Smooth muscle cell (in vitro differentiated cells): ENCODE measurements around the gene ARSK. TPM values are rescaled to one million over a fixed set of nuclear protein-coding genes. Genes with fewer than 3 reads are reported as not detected.

Source experiments
- DNase-seq: peaks from one replicate; lab custom pipeline; 2025; ENCODE audit not compliant: unreplicated experiment; lab: John Stamatoyannopoulos, UW
- H2AFZ ChIP-seq: fragments of 200-600 bp; sonication (generic); 2 replicates; pipeline ENCODE4 v1.6.0; 2016; ENCODE audit warnings: antibody characterized with exemption, low read depth, mild to moderate bottlenecking
- H3F3A ChIP-seq: fragments of 200-600 bp; sonication (generic); 2 replicates; pipeline ENCODE4 v1.6.0; 2017; ENCODE audit warnings: antibody characterized with exemption, low read depth
- H3K27ac ChIP-seq: fragments of 200-600 bp; sonication (generic); 2 replicates; pipeline ENCODE4 v1.5.1; 2016; ENCODE audit warnings: low read depth, mild to moderate bottlenecking
- H3K27me3 ChIP-seq: fragments of 200-600 bp; sonication (generic); 2 replicates; pipeline ENCODE4 v1.6.1; 2016; ENCODE audit warnings: low read depth, mild to moderate bottlenecking
- H3K36me3 ChIP-seq: fragments of 200-600 bp; sonication (generic); 2 replicates; pipeline ENCODE4 v1.5.1; 2016; ENCODE audit warnings: low read depth
- H3K4me1 ChIP-seq: fragments of 200-600 bp; sonication (generic); 2 replicates; pipeline ENCODE4 v1.5.1; 2016; ENCODE audit warnings: low read depth
- H3K4me2 ChIP-seq: fragments of 200-600 bp; sonication (generic); 2 replicates; pipeline ENCODE4 v1.6.0; 2016; ENCODE audit warnings: mild to moderate bottlenecking
- H3K4me3 ChIP-seq: fragments of 200-600 bp; sonication (generic); 2 replicates; pipeline ENCODE4 v1.5.1; 2016; ENCODE audit warnings: mild to moderate bottlenecking
- H3K79me2 ChIP-seq: fragments of 200-600 bp; sonication (generic); 2 replicates; pipeline ENCODE4 v1.6.0; 2016; ENCODE audit warnings: low read depth, mild to moderate bottlenecking
- H3K9ac ChIP-seq: fragments of 200-600 bp; sonication (generic); 2 replicates; pipeline ENCODE4 v1.6.0; 2016; ENCODE audit warnings: low read depth
- H3K9me3 ChIP-seq: fragments of 200-600 bp; sonication (generic); replicated peaks from 2 replicates; pipeline ENCODE4 v1.5.1; 2016; ENCODE audit warnings: low read depth
- H4K20me1 ChIP-seq: fragments of 200-600 bp; sonication (generic); 2 replicates; pipeline ENCODE4 v1.6.0; 2016; ENCODE audit warnings: low read depth
- CTCF ChIP-seq: fragments of 200-600 bp; sonication (generic); IDR thresholded peaks from 2 replicates; pipeline ENCODE4 v1.5.1; 2017; ENCODE audit warnings: borderline replicate concordance, mild to moderate bottlenecking, antibody characterized with exemption; ENCODE audit not compliant: insufficient read depth, poor library complexity, severe bottlenecking
- WGBS: methylation state at CpG from one replicate; pipeline ENCODE4 v1.1.7; 2016; ENCODE audit warnings: low lambda C conversion rate; 5-methylcytosine and 5-hydroxymethylcytosine counted together
- polyA plus RNA-seq: library from polyadenylated mRNA; unstranded; fragments of >200 nt; fragmentation: Nextera tagmentation; extraction: Ambion mirVana; gene quantifications from 2 replicates; pipeline ENCODE4 v1.2.1, GENCODE V29; 2016
- total RNA-seq: library from RNA; depleted of rRNA; stranded (reverse); fragments of >200 nt; gene quantifications from 2 replicates; pipeline ENCODE4 v1.2.3, GENCODE V29; 2014

ARSK gene
- total and polyA plus RNA-seq, 2 experiments from 2014 or later, result 12.1 to 18.8 TPM

DNA sequence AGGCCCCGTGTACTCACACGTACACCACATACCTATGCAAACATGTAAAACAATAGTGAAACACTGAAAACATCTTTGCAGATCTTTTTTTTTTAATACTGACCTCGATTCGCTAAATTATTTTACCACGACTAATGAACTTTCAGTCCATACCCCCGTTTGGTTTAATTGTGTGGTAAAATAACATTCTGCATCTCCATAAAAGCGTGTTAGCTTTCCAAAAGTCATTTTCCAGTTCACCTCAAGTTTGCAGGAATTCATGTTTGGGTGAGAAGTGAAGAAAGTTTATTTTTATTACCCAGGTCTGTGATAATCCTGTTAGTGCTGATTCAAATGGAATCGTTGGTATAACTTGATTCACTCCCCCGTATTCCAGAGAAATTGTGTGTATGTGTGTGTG lies 652 bp downstream of the ARSK start:
- 2% methylated on average over 9 of the region's 9 CpGs for WGBS
- Histone ChIP-seq H2AFZ (peak overlapping the region; percentile 92), H3K9ac (peak overlapping the region; percentile 57), H3K9me3 (no peaks in the 10 kb centered on the region), H3F3A (peaks cover 4% of the 10 kb centered on the region), H3K4me3 (peak overlapping the region; percentile 90), H4K20me1 (peaks cover 16% of the 10 kb centered on the region), H3K4me1 (peaks cover 13% of the 10 kb centered on the region), H3K36me3 (no peaks in the 10 kb centered on the region), H3K79me2 (peaks cover 67% of the 10 kb centered on the region), H3K4me2 (peak overlapping the region; percentile 93), H3K27ac (peak overlapping the region; percentile 80), H3K27me3 (no peaks in the 10 kb centered on the region)
- no peak for TF ChIP-seq CTCF
- no peak for DNase-seq

DNA sequence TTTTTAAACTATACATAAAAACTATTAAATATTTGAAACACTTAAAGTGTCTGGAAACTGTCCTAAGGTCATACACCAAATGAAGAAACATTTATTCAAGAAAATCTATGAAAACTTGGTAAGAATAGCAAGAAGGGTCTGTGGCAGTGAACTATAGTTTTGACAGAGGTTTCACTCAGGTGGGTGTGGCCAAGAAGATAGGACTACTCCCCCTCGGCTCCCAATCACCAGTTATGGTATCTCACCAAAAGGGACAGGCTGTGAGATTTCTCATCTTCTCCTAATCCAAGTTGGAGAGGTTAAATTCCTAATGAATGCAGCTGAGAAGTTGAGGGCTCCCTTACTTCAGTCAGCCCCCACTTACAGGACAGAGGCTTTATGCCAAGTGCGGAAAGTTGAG lies 2.9 kb downstream of the ARSK start:
- Histone ChIP-seq H3K4me3 (no peak overlapping the region), H4K20me1 (no peaks in the 10 kb centered on the region), H2AFZ (no peak overlapping the region), H3K9ac (no peak overlapping the region), H3K4me2 (no peak overlapping the region), H3K9me3 (no peaks in the 10 kb centered on the region), H3F3A (peaks cover 4% of the 10 kb centered on the region), H3K27me3 (no peaks in the 10 kb centered on the region), H3K36me3 (no peaks in the 10 kb centered on the region), H3K4me1 (peaks cover 13% of the 10 kb centered on the region), H3K27ac (no peak overlapping the region), H3K79me2 (peaks cover 44% of the 10 kb centered on the region)
- no peak for TF ChIP-seq CTCF
- no peak for DNase-seq
- 93% methylated on average over 2 of the region's 2 CpGs for WGBS

DNA sequence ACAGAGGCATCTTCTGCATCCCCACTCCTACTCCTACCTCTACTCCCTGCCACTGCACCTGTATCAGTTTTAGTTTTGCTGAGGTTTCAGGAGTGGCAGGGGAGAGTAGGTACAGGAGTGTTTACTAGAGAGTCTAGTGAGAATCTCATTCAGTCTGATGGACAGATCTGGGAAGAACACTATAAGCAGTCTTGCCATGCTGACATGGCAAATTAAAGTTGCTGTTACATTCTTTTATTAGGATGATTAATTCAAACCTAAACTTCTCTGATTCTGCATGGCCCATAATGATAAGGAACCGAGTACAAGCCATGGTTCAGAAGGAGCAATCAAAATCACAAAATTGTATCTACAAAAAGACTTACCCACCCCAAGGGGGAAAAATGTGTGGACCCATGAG lies 7.4 kb downstream of the ARSK start:
- Histone ChIP-seq H4K20me1 (no peaks in the 10 kb centered on the region), H3K9ac (no peak overlapping the region), H3K79me2 (peaks cover 13% of the 10 kb centered on the region), H3K4me2 (no peak overlapping the region), H2AFZ (no peak overlapping the region), H3K27ac (no peak overlapping the region), H3K4me3 (no peak overlapping the region), H3K9me3 (no peaks in the 10 kb centered on the region), H3K27me3 (no peaks in the 10 kb centered on the region), H3F3A (no peaks in the 10 kb centered on the region), H3K36me3 (no peaks in the 10 kb centered on the region), H3K4me1 (no peaks in the 10 kb centered on the region)
- WGBS, result 90% methylated on average over 1 of the region's 1 CpG
- no peak for DNase-seq
- no peak for TF ChIP-seq CTCF

DNA sequence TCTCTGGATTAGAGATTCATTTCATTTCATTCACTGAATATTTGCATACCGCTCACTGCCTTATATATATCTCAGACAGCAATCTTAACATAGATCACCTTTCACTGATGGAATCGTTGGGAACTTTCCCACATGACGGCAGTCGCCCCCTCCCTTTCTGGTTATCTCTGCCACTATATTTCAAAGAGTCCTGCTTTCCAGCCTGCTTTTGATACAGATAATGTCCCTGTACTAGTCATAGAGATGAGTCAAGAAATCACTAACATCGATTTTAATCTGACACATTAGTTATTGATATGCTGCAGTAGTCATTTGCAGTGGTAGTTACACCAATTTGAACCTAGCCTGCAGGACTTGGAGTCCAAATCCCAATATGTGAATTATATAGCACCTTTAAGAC lies 8.5 kb downstream of the ARSK start:
- Histone ChIP-seq H3K9me3 (no peaks in the 10 kb centered on the region), H3K9ac (no peak overlapping the region), H3K4me3 (no peak overlapping the region), H3K4me2 (no peak overlapping the region), H4K20me1 (no peaks in the 10 kb centered on the region), H3K27me3 (no peaks in the 10 kb centered on the region), H2AFZ (no peak overlapping the region), H3K36me3 (no peaks in the 10 kb centered on the region), H3K79me2 (peaks cover 7% of the 10 kb centered on the region), H3K27ac (no peak overlapping the region), H3K4me1 (no peaks in the 10 kb centered on the region), H3F3A (no peaks in the 10 kb centered on the region)
- 92% methylated on average over 5 of the region's 5 CpGs for WGBS
- DNase-seq, result no peak
- TF ChIP-seq CTCF, result no peak
